ENCODE measurements around the gene ABCB4.

GRCh38 chr7:87479951-87480350 lies 4.5 kb upstream of the ABCB4 start:
- TF ChIP-seq POLR2AphosphoS5 (IDR thresholded peaks at IDR 0.05) (no peak), CTCF (IDR thresholded peaks at IDR 0.05) (no peak)

Measured in prostate gland (tissue), 2 donors.